Neural progenitor cell (in vitro differentiated cells): ENCODE measurements around the gene TBC1D9B.

ENCODE experiments used
- EZH2 ChIP-seq: fragments of 200-600 bp; sonication (generic); IDR thresholded peaks from 2 replicates; pipeline ENCODE4 v1.6.1; 2017; ENCODE audit warnings: antibody characterized with exemption, mild to moderate bottlenecking, moderate library complexity
- TF ChIP-seq, protein P1 (sequence below): fragments of 200-600 bp; sonication (generic); IDR thresholded peaks from 2 replicates; pipeline ENCODE4 v1.5.1; 2017; ENCODE audit warnings: antibody characterized with exemption, mild to moderate bottlenecking

DNA sequence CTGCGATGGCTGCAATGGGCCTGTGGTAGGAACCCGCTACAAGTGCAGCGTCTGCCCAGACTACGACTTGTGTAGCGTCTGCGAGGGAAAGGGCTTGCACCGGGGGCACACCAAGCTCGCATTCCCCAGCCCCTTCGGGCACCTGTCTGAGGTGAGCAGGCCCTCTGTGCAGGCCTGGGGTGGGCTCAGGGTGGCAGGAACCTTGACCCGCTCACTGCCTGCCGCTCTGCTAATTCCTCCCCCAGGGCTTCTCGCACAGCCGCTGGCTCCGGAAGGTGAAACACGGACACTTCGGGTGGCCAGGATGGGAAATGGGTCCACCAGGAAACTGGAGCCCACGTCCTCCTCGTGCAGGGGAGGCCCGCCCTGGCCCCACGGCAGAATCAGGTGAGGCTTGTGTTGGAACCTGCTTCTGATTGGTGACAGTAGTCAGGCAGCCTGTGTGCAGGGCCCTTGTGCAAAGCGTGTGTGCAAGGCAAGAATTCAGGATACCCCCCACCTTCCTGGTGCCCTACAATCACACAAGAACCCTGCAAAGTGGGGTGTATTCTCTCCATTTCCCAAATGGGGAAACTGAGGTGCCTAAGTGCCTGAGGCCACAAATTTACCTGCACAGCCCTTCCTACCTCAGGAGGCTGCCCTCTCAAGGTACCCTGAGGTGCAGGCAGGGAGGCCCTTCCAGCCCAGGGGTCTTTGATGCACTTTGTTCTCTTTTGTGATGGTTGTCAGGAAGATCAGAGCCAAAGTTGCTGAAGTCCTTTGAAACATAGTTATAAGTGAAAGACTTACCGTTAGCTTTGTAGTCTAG lies 83.6 kb downstream of the TBC1D9B start:
- TF ChIP-seq EZH2: no peak
- TF ChIP-seq, protein P1, sequence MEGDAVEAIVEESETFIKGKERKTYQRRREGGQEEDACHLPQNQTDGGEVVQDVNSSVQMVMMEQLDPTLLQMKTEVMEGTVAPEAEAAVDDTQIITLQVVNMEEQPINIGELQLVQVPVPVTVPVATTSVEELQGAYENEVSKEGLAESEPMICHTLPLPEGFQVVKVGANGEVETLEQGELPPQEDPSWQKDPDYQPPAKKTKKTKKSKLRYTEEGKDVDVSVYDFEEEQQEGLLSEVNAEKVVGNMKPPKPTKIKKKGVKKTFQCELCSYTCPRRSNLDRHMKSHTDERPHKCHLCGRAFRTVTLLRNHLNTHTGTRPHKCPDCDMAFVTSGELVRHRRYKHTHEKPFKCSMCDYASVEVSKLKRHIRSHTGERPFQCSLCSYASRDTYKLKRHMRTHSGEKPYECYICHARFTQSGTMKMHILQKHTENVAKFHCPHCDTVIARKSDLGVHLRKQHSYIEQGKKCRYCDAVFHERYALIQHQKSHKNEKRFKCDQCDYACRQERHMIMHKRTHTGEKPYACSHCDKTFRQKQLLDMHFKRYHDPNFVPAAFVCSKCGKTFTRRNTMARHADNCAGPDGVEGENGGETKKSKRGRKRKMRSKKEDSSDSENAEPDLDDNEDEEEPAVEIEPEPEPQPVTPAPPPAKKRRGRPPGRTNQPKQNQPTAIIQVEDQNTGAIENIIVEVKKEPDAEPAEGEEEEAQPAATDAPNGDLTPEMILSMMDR: no peak
